Right lobe of liver (tissue), 6 donors: ENCODE data around the gene SLC1A3. TPM values are rescaled to one million over a fixed set of nuclear protein-coding genes. Genes with fewer than 3 reads are reported as not detected.

Source experiments
- ATAC-seq, 4 donors: fragments of 200-7000 bp; cut with Tn5 transposase; one replicate each; pipeline ENCODE4 v1.9.1; 2020; ENCODE audit warnings: mild to moderate bottlenecking in 4 of 4, moderate library complexity in 4 of 4
- DNase-seq, 3 donors: peaks; one replicate each; pipeline ENCODE4 v3.0.0-alpha.2; 2020
- H3K27ac ChIP-seq, 3 donors: fragments of 200-600 bp; one replicate each; pipeline ENCODE4 v1.8.0; 2022
- H3K27me3 ChIP-seq, 2 donors: fragments of 200-600 bp; one replicate each; pipeline ENCODE4 v1.8.0; 2022
- H3K36me3 ChIP-seq, 4 donors: fragments of 200-600 bp; sonication (generic) in 1 of 4; one replicate each; pipeline versions ENCODE4 v1.5.1 to v1.8.0; 2017 to 2022; ENCODE audit warnings: control low read depth in 1 of 4
- H3K4me1 ChIP-seq, 4 donors: fragments of 200-600 bp; sonication (generic) in 1 of 4; one replicate each; pipeline versions ENCODE4 v1.5.1 to v1.8.0; 2017 to 2022; ENCODE audit warnings: control low read depth in 1 of 4
- H3K4me3 ChIP-seq, 3 donors: fragments of 200-600 bp; one replicate each; pipeline ENCODE4 v1.8.0; 2022
- H3K9me3 ChIP-seq, 4 donors: fragments of 200-600 bp; sonication (generic) in 1 of 4; one replicate each; pipeline versions ENCODE4 v1.5.1 to v1.8.0; 2017 to 2022; ENCODE audit warnings: control low read depth in 1 of 4
- POLR2A ChIP-seq: fragments of 450-650 bp; IDR thresholded peaks from one replicate; pipeline ENCODE4 v1.6.1; 2017; ENCODE audit warnings: antibody characterized with exemption, mild to moderate bottlenecking
- WGBS: methylation state at CpG from one replicate; pipeline ENCODE4 v1.1.6; 2018; ENCODE audit warnings: low coverage, low lambda C conversion rate; ENCODE audit not compliant: insufficient coverage; ENCODE audit errors: missing lambda C conversion rate; 5-methylcytosine and 5-hydroxymethylcytosine counted together
- intact Hi-C, 2 donors: fragments of 100-400 bp; cut with DNase I; formaldehyde crosslinking; loops; one replicate each; pipeline versions ENCODE4 v1.11.2 to v1.14.1; 2022
- total RNA-seq, 6 experiments: library from RNA; depleted of rRNA in 2 of 6; stranded (reverse); fragments of >200 nt in 2 of 6; fragmentation: NEBNext Ultra II Directional in 3 of 6; extraction: Animal tissue kit (Norgen Biotek cat#: 25700) in 3 of 6; gene quantifications; one replicate each; pipeline versions ENCODE4 v1.1.0 to v1.2.4, GENCODE V29; 2016 to 2023
- TF ChIP-seq, protein P1 (sequence below), 4 donors: fragments of 200-600 bp in 3 of 4; fragments of 450-650 bp in 1 of 4; IDR thresholded peaks; one replicate each; pipeline versions ENCODE4 v1.5.1 to v1.8.0; 2016 to 2022; ENCODE audit warnings: antibody characterized with exemption in 4 of 4, mild to moderate bottlenecking in 2 of 4
- donor health status: DM: no; HTN: yes; CAD: no.
- donor health status: DM: no; HTN: no; CAD: no.
- donor health status: DM: no; HTN: no; CAD: no.
- donor health status: DM: no; HTN: yes; CAD: no.
- donor health status: DM: no; HTN: yes; CAD: no.

SLC1A3 gene
- total RNA-seq, 6 experiments from 2014 or later: 4.7 to 15.1 (median 6.1) TPM

DNA sequence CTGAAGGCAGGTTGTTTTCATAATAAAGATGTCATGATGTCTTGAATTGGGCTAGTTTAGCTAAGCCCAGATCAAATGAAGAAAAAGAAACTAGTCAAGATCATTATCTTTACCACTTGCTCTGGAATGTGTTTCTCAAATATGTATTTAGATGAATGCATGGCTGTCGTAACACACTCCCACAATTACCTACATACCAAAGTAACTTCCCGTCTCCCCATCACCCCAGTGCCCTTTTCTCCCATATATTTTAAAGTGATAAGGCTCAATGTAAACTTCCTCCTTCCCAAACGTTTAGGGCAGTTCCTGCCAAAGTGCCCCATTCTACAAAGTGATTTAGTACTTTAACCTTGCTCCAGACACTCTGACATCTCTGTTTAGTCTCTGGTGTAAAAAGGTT, 61.4 kb downstream of the SLC1A3 start:
- H3K9me3 ChIP-seq: no peaks in the 10 kb centered on the region
- ATAC-seq (no peak), DNase-seq (no peak)
- no peaks in the 10 kb centered on the region for H3K27me3 ChIP-seq
- H3K27ac ChIP-seq: no peak overlapping the region
- H3K4me1 ChIP-seq: peaks cover 0 to 12% (median 4%) of the 10 kb centered on the region in 4 donors
- no peak overlapping the region for H3K4me3 ChIP-seq
- H3K36me3 ChIP-seq: peaks cover 0 to 2% (median 0%) of the 10 kb centered on the region in 4 donors
- intact Hi-C loops: no loop called here
- no peak for TF ChIP-seq POLR2A
- TF ChIP-seq, protein P1, sequence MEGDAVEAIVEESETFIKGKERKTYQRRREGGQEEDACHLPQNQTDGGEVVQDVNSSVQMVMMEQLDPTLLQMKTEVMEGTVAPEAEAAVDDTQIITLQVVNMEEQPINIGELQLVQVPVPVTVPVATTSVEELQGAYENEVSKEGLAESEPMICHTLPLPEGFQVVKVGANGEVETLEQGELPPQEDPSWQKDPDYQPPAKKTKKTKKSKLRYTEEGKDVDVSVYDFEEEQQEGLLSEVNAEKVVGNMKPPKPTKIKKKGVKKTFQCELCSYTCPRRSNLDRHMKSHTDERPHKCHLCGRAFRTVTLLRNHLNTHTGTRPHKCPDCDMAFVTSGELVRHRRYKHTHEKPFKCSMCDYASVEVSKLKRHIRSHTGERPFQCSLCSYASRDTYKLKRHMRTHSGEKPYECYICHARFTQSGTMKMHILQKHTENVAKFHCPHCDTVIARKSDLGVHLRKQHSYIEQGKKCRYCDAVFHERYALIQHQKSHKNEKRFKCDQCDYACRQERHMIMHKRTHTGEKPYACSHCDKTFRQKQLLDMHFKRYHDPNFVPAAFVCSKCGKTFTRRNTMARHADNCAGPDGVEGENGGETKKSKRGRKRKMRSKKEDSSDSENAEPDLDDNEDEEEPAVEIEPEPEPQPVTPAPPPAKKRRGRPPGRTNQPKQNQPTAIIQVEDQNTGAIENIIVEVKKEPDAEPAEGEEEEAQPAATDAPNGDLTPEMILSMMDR (IDR thresholded peaks at IDR 0.05): no peak
- 50% methylated on average over 3 of the region's 3 CpGs for WGBS

DNA sequence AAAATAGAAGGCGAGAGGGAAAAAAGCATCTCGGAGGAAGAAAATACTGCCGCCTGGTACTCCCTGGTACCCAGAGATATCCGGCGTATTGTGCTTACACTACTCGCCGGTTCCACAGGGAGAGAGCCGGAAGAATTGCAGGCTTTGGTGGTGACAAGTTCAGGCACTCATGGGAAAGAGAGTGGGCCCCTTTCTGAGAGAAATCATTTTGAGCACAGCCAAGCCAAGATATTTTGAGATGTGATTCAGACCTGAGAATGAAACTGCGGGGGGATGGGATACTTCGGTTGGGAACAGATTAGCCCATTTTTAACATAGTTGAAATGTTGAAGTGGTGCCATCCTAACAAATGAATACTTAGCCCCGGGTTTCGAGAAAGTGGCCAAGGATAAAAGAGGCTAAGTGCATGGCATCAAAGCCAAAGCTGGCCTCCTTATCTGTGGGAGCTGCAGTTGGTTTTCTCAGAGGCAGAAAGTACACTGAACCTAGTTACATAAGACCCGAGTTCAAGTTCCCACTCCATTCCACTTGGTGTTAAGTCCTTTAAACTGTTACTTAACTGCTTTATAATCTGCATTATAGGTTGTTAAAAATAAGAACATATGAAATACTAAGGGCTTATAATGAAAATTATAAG, 62.7 kb downstream of the SLC1A3 start:
- intact Hi-C loops: no loop called here
- TF ChIP-seq, protein P1 (IDR thresholded peaks at IDR 0.05): no peak
- no peak for TF ChIP-seq POLR2A
- Histone ChIP-seq H3K9me3 (no peaks in the 10 kb centered on the region), H3K27ac (no peak overlapping the region), H3K4me1 (peaks cover 0 to 12% (median 4%) of the 10 kb centered on the region in 4 donors), H3K27me3 (no peaks in the 10 kb centered on the region), H3K4me3 (no peak overlapping the region), H3K36me3 (peaks cover 0 to 2% (median 0%) of the 10 kb centered on the region in 4 donors)
- WGBS: 77% methylated on average over 7 of the region's 13 CpGs
- ATAC-seq (no peak), DNase-seq (no peak)

DNA sequence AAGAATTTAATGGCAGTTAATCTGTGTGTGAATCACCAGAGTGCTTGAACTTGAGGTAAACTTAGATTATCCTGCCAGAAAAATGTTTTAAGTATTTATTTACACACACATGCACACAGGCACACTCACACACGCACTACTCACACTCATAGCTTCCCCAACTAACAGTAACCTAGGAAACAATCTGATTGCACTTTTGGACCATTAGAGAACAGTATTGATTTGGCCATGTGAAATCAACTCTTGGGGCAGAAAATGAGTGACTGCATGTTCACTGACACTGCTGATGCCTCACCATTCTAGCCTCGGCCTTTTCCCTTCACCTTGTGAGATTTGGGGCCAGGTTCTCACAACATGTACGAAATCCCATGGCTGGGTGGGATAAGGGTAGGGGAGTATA, 64.1 kb downstream of the SLC1A3 start:
- TF ChIP-seq POLR2A: no peak
- TF ChIP-seq, protein P1 (IDR thresholded peaks at IDR 0.05): no peak
- no peak overlapping the region for H3K4me3 ChIP-seq
- intact Hi-C loops: no loop called here
- H3K27me3 ChIP-seq: no peaks in the 10 kb centered on the region
- H3K27ac ChIP-seq: no peak overlapping the region
- no peak for DNase-seq
- no peaks in the 10 kb centered on the region for H3K9me3 ChIP-seq
- peaks cover 0 to 12% (median 4%) of the 10 kb centered on the region in 4 donors for H3K4me1 ChIP-seq
- WGBS: 12% methylated on average over 2 of the region's 3 CpGs
- peaks cover 0 to 2% (median 0%) of the 10 kb centered on the region in 4 donors for H3K36me3 ChIP-seq
- peak; percentile 89 to 98 (median 95) for ATAC-seq

DNA sequence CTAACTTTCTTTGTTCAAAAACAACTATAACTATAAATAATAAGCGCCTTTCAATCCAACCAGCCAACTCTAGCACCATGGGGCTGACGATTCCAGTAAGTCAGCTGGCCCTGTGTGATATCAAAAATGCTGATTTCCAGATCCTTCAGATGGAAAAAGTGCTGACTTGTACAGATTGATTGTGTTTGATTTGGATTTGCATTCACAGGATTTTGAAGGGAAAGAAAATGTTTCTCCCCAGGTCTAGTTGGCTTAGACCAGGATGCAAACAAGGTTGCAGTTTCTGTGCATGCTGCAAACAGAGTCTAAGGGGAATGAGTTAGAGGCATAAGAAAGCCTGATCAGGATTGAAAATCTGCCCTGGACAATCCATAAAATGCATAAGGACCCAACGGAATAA, 68.9 kb downstream of the SLC1A3 start:
- no peaks in the 10 kb centered on the region for H3K9me3 ChIP-seq
- TF ChIP-seq POLR2A: no peak
- TF ChIP-seq, protein P1 (IDR thresholded peaks at IDR 0.05): no peak
- DNase-seq (no peak), ATAC-seq (no peak)
- H3K27me3 ChIP-seq: no peaks in the 10 kb centered on the region
- WGBS: 84% methylated on average over 3 of the region's 3 CpGs
- no peak overlapping the region for H3K4me3 ChIP-seq
- intact Hi-C loops: no loop called here
- peaks cover 0 to 9% (median 3%) of the 10 kb centered on the region in 4 donors for H3K4me1 ChIP-seq
- H3K36me3 ChIP-seq: peaks cover 0 to 2% (median 0%) of the 10 kb centered on the region in 4 donors
- no peak overlapping the region for H3K27ac ChIP-seq
